HG02840 (cell line): Measurements from ENCODE around the gene ZNF428.

Experiments used
- ATAC-seq: cut with Tn5 transposase; IDR thresholded peaks from one replicate; pipeline ENCODE4 v1.9.1; 2021; ENCODE audit warnings: mild to moderate bottlenecking, moderate library complexity, moderate number of reproducible peaks; ENCODE audit not compliant: unreplicated experiment, low FRiP score

Gene ZNF428

GRCh38 chr19:43570174-43570791, 49.1 kb downstream of the ZNF428 start:
- no peak for ATAC-seq

DNA sequence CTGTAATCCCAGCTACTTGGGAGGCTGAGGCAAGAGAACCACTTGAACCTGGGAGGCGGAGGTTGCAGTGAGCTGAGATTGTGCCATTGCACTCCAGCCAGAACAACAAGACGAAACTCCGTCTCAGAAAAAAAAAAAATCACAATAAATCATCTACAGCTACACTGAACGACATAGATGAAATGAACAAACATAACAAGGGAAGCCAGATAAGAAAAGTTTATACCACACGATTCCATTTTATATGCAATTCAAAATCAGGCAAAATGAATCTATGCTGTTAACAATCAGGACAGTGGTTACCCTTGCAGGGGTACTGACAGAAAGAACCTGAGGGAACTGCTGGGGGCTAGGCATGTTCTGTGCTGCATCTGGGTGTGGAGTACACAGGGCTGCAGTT, 49.8 kb downstream of the ZNF428 start:
- no peak for ATAC-seq

DNA sequence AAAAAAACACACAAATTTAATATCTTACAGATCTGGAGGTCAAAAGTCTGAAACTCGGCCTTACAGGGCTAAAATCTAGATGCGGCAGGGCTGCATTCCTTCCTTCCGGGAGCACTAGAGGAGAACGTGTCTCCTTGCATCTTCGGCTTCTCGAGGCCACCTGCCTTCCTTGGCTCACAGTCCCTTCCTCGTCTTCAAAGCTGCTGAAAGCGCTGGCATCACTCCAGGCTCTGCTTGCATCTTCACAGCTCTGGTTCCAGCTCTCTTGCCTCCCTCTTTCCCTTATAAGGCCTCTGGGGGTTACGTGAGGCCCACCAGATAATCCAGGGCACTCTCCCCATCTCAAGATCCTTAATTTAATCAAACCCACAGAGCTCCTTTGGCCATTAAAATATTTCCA, 54.6 kb downstream of the ZNF428 start:
- ATAC-seq, result no peak

DNA sequence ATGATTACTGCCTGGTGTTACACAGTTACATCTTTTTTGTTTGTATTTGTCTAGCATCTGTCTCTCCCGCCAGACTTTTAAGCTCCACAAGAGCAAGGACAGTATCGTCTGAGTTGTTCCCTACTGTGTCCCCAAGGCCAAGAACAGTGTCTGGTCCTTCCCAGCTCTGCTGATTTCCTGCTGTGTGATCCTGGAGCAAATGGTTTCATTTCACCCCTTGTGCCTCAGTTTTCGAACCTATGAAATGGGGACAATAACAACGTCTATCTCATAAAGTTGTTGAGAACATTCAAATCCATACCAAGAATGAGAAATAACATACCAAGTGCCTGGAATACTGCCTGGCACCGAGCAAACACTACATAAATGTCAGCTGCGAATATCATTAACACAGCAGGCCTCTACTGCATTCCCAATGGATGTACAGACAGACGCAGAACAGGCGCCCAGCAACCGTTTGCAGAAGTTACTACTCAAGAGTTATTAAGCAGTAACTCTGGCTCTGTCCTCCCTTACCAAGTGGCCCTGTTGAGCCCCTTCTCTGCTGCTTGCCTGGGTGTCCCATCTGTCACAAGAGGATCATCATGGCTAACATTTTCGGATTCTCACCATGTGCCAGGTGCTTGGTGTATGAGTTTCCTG, 55.5 kb downstream of the ZNF428 start:
- ATAC-seq, result no peak

GRCh38 chr19:43562698-43563241, 56.7 kb downstream of the ZNF428 start:
- no peak for ATAC-seq

GRCh38 chr19:43562226-43562697, 57.2 kb downstream of the ZNF428 start:
- no peak for ATAC-seq

DNA sequence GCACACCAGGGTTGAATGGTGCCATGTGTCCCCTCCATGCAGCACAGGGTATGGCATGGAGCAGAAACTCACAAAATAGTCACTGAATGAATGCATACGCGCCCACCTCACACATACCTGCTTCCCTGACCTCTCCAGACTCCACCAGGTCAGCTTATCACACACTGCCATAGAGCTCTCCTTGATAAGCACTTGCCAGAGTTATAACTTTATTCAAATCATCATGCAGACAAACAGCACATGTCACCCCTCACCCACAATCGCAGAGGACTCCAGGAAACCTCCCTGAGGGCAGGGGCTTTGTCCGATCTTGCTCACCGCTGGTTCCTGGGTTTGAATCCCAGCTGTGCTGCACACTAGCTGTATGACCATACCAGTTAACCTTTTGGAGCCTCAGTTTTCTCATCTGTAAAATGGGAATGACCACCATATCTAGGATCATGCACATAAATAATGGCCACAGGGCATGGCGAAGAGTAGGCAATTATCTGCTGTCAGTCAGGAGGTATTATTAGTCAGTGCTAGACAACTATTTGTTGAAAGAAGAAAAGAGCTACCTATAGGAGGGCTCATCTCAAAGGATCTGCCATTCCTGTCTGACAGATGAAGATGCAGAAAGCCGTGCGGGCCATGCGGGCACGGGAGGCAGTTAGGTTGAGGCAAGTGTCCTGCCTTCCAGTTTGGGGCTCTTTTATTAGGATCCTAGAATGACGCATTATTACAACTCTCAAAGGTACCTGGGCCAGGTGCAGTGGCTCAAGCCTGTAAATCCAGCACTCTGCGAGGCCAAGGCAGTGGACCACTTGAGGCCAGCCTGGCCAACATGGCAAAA, 58.1 kb downstream of the ZNF428 start:
- no peak for ATAC-seq

GRCh38 chr19:43560687-43561086, 58.7 kb downstream of the ZNF428 start:
- ATAC-seq, result no peak
